D721Med (cell line): ENCODE results near the gene ADAMTS9.

Experiments
- DNase-seq: peaks from one replicate; pipeline ENCODE4 v3.0.0; 2011; ENCODE audit warnings: low spot score; ENCODE audit not compliant: insufficient read length
- FAIRE-seq: peaks from 2 replicates; lab custom pipeline; 2011; peaks lifted over from hg19 to GRCh38; lab: Jason Lieb, UNC
- CTCF ChIP-seq: IDR thresholded peaks from 2 replicates; pipeline ENCODE4 v1.5.1; 2012; ENCODE audit warnings: mild to moderate bottlenecking, control low read depth; ENCODE audit not compliant: insufficient read depth; ENCODE audit errors: missing control alignments

The ADAMTS9 gene

GRCh38 chr3:64638511-64638910, 49.3 kb downstream of the ADAMTS9 start:
- no peak for DNase-seq
- TF ChIP-seq CTCF: no peak
- no peak for FAIRE-seq

- no peak for DNase-seq
- FAIRE-seq: no peak
- TF ChIP-seq CTCF: no peak
Measured at GRCh38 chr3:64634417-64634816, 53.4 kb downstream of the ADAMTS9 start.

GRCh38 chr3:64631951-64632350, 55.8 kb downstream of the ADAMTS9 start:
- no peak for DNase-seq
- no peak for FAIRE-seq
- no peak for TF ChIP-seq CTCF

- no peak for TF ChIP-seq CTCF
- no peak for DNase-seq
- FAIRE-seq: no peak
Measured at GRCh38 chr3:64627471-64628321, 60.1 kb downstream of the ADAMTS9 start.

- no peak for TF ChIP-seq CTCF
Measured at GRCh38 chr3:64627042-64627441, 60.8 kb downstream of the ADAMTS9 start.

GRCh38 chr3:64625381-64625780, 62.4 kb downstream of the ADAMTS9 start:
- DNase-seq (no peak), FAIRE-seq (no peak)
- no peak for TF ChIP-seq CTCF

More at GRCh38 chr3:64627042-64627441, 60.8 kb downstream of the ADAMTS9 start:
- no peak for FAIRE-seq
- no peak for DNase-seq

GRCh38 chr3:64623125-64623524, 64.7 kb downstream of the ADAMTS9 start:
- FAIRE-seq (no peak), DNase-seq (no peak)
- TF ChIP-seq CTCF: no peak
